Neural cell (in vitro differentiated cells): ENCODE measurements around the gene NLRC3. TPM values are rescaled to one million over a fixed set of nuclear protein-coding genes. Genes with fewer than 3 reads are reported as not detected.

Experiments
- H2AFZ ChIP-seq: fragments of 200-600, 300-800 bp; sonication (generic), shearing (Covaris generic); 2 replicates; pipeline ENCODE4 v1.6.0; 2014; ENCODE audit warnings: low read depth, mild to moderate bottlenecking, antibody characterized with exemption, low read length, moderate library complexity
- H3F3A ChIP-seq: fragments of 200-600 bp; shearing (Covaris generic); 2 replicates; pipeline ENCODE4 v1.6.1; 2016; ENCODE audit warnings: mild to moderate bottlenecking, moderate library complexity, mixed read lengths, antibody characterized with exemption, low read length; ENCODE audit not compliant: insufficient read depth, poor library complexity, severe bottlenecking
- H3K27ac ChIP-seq: fragments of 200-600, 300-800 bp; sonication (generic), shearing (Covaris generic); 2 replicates; pipeline ENCODE4 v1.5.1; 2014; ENCODE audit warnings: mild to moderate bottlenecking, low read length, moderate library complexity
- H3K27me3 ChIP-seq: fragments of 300-800, 200-600 bp; sonication (generic), shearing (Covaris generic); 2 replicates; pipeline ENCODE4 v1.6.0; 2014; ENCODE audit warnings: mild to moderate bottlenecking, low read depth, low read length, moderate library complexity; ENCODE audit not compliant: insufficient read depth
- H3K36me3 ChIP-seq: fragments of 300-800, 200-600 bp; sonication (generic), shearing (Covaris generic); 2 replicates; pipeline ENCODE4 v1.5.1; 2014; ENCODE audit warnings: mild to moderate bottlenecking, antibody characterized with exemption, low read length, moderate library complexity; ENCODE audit not compliant: insufficient read depth
- H3K4me2 ChIP-seq: fragments of 300-800, 200-600 bp; sonication (generic), shearing (Covaris generic); 2 replicates; pipeline ENCODE4 v1.6.0; 2014; ENCODE audit warnings: mild to moderate bottlenecking, low read length
- H3K4me3 ChIP-seq: fragments of 300-800, 200-600 bp; sonication (generic), shearing (Covaris generic); 2 replicates; pipeline ENCODE4 v1.5.1; 2014; ENCODE audit warnings: mild to moderate bottlenecking, low read length, moderate library complexity
- H3K79me2 ChIP-seq: fragments of 200-600 bp; shearing (Covaris generic); replicated peaks from 2 replicates; pipeline ENCODE4 v1.6.0; 2014; ENCODE audit warnings: mild to moderate bottlenecking, low read length, moderate library complexity; ENCODE audit not compliant: insufficient read depth
- H3K9ac ChIP-seq: fragments of 300-800, 200-600 bp; sonication (generic), shearing (Covaris generic); 2 replicates; pipeline ENCODE4 v1.6.1; 2016; ENCODE audit warnings: mild to moderate bottlenecking, low read length, mixed read lengths
- H3K9me2 ChIP-seq: fragments of 200-600 bp; shearing (Covaris generic); 2 replicates; pipeline ENCODE4 v1.6.1; 2016; ENCODE audit warnings: mild to moderate bottlenecking, low read length, mixed read lengths; ENCODE audit not compliant: insufficient read depth
- H3K9me3 ChIP-seq: fragments of 200-600, 300-800 bp; sonication (generic), shearing (Covaris generic); 2 replicates; pipeline ENCODE4 v1.6.1; 2016; ENCODE audit warnings: mild to moderate bottlenecking, mixed run types, low read length, moderate library complexity, mixed read lengths
- H4K20me1 ChIP-seq: fragments of 200-600 bp; shearing (Covaris generic); 2 replicates; pipeline ENCODE4 v1.6.1; 2016; ENCODE audit warnings: mild to moderate bottlenecking, mixed run types; ENCODE audit not compliant: insufficient read depth
- CTCF ChIP-seq: fragments of 450-650 bp; IDR thresholded peaks from 2 replicates; pipeline ENCODE4 v1.5.1; 2014; ENCODE audit warnings: antibody characterized with exemption, mild to moderate bottlenecking, moderate library complexity; ENCODE audit not compliant: poor library complexity, severe bottlenecking
- EP300 ChIP-seq: fragments of 450-650 bp; conservative IDR thresholded peaks from 2 replicates; pipeline ENCODE4 v1.6.1; 2014; ENCODE audit warnings: antibody characterized with exemption, mild to moderate bottlenecking, moderate library complexity; ENCODE audit not compliant: poor library complexity, severe bottlenecking
- EZH2 ChIP-seq: fragments of 200-600, 300-800 bp; shearing (Covaris generic), sonication (generic); IDR thresholded peaks from 2 replicates; pipeline ENCODE4 v1.6.1; 2014; ENCODE audit warnings: antibody characterized with exemption, low read length, borderline replicate concordance, mild to moderate bottlenecking; ENCODE audit not compliant: insufficient read depth, poor library complexity, severe bottlenecking
- MXI1 ChIP-seq: fragments of 450-650 bp; conservative IDR thresholded peaks from 2 replicates; pipeline ENCODE4 v1.6.1; 2014; ENCODE audit warnings: antibody characterized with exemption, mild to moderate bottlenecking; ENCODE audit not compliant: poor library complexity, severe bottlenecking
- POLR2AphosphoS5 ChIP-seq: IDR thresholded peaks from 2 replicates; pipeline ENCODE4 v1.6.1; 2012
- RAD21 ChIP-seq: fragments of 450-650 bp; conservative IDR thresholded peaks from 2 replicates; pipeline ENCODE4 v1.6.1; 2014; ENCODE audit warnings: antibody characterized with exemption, mild to moderate bottlenecking, moderate library complexity
- REST ChIP-seq: IDR thresholded peaks from 2 replicates; pipeline ENCODE4 v1.6.1; 2012; ENCODE audit warnings: borderline replicate concordance
- SMC3 ChIP-seq: fragments of 450-650 bp; conservative IDR thresholded peaks from 2 replicates; pipeline ENCODE4 v1.6.1; 2014; ENCODE audit warnings: antibody characterized with exemption, mild to moderate bottlenecking, moderate library complexity; ENCODE audit not compliant: poor library complexity
- TAF1 ChIP-seq: IDR thresholded peaks from 2 replicates; pipeline ENCODE4 v1.6.1; 2012; ENCODE audit warnings: low read depth
- polyA plus RNA-seq: library from polyadenylated mRNA; depleted of rRNA; stranded (reverse); fragments of >200 nt; gene quantifications from 2 replicates; pipeline ENCODE4 v1.2.3, GENCODE V29; 2014

Gene NLRC3
- polyA plus RNA-seq, 1 donor from 2014 or later: 0.57 TPM

GRCh38 chr16:3511286-3512180 lies 65.7 kb downstream of the NLRC3 start:
- H3K4me2 ChIP-seq: no peak overlapping the region
- H3K9me3 ChIP-seq: no peaks in the 10 kb centered on the region
- H4K20me1 ChIP-seq: no peaks in the 10 kb centered on the region
- no peaks in the 10 kb centered on the region for H3K36me3 ChIP-seq
- H3K79me2 ChIP-seq: no peaks in the 10 kb centered on the region
- no peaks in the 10 kb centered on the region for H3F3A ChIP-seq
- no peak overlapping the region for H3K4me3 ChIP-seq
- no peak overlapping the region for H3K9ac ChIP-seq
- no peak overlapping the region for H3K27ac ChIP-seq
- TF ChIP-seq SMC3 (no peak), CTCF (no peak), MXI1 (no peak), EZH2 (no peak), RAD21 (no peak), TAF1 (no peak), EP300 (no peak), REST (no peak), POLR2AphosphoS5 (no peak)
- no peaks in the 10 kb centered on the region for H3K9me2 ChIP-seq
- no peaks in the 10 kb centered on the region for H3K27me3 ChIP-seq
- no peak overlapping the region for H2AFZ ChIP-seq

GRCh38 chr16:3510416-3510815 lies 66.8 kb downstream of the NLRC3 start:
- Histone ChIP-seq H3K36me3 (no peaks in the 10 kb centered on the region), H3K4me3 (no peak overlapping the region), H3K9me2 (no peaks in the 10 kb centered on the region)

More at GRCh38 chr16:3510416-3510815, 66.8 kb downstream of the NLRC3 start:
- TF ChIP-seq EZH2 (no peak), MXI1 (no peak), POLR2AphosphoS5 (no peak), TAF1 (no peak), REST (no peak), SMC3 (no peak), EP300 (no peak), RAD21 (no peak), CTCF (no peak)
- Histone ChIP-seq H3K79me2 (no peaks in the 10 kb centered on the region), H3K9ac (no peak overlapping the region), H3K27ac (no peak overlapping the region), H2AFZ (no peak overlapping the region), H3K4me2 (no peak overlapping the region), H3F3A (no peaks in the 10 kb centered on the region), H4K20me1 (no peaks in the 10 kb centered on the region), H3K9me3 (no peaks in the 10 kb centered on the region), H3K27me3 (no peaks in the 10 kb centered on the region)
